HTR-8/SVneo (cell line): ENCODE results near the gene DUOX1.
"Not testable (repeated sequence)": the region's sequence is repeated elsewhere in the genome, so short reads cannot be mapped to it uniquely, and the experiment has no call there.

Source experiments
- DNase-seq: peaks from one replicate; pipeline ENCODE4 v3.0.0; 2011; ENCODE audit warnings: low spot score, mixed read lengths; ENCODE audit not compliant: insufficient read length
- FAIRE-seq: peaks from 2 replicates; lab custom pipeline; 2011; peaks lifted over from hg19 to GRCh38; lab: Jason Lieb, UNC

The DUOX1 gene

DNA sequence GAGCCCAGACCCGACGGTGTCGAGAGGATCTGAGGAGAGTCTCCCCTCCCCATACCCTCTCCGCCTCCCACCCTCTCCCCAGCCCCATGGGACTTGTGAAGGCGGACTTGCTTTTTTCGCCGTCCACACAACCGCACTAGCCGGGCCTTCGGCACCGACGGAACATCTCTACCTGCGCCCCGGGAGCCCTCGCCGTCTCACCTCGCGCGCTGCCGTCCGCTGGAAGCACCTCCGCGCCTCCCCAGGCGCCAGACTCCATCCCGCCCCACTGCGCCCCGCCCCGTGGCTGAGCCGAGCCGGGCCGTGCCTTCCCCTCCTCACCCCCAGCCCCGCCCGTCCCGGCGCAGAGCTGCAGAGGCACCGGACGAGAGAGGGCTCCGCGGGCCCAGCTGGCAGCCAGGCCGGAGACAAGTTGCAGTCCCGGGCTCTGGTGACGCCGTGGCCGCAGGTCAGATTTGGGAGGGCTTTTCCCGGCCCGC, at the start of gene DUOX1, which contains the start of gene DUOXA1:
DUOX1 (plus strand) TSS at position 344 of the 479 bp plus-strand sequence. CDS start 1,973 bp downstream, outside the sequence.
DUOXA1 (minus strand) TSS at position 229 of the 479 bp plus-strand sequence. CDS start 6,865 bp downstream, outside the sequence.
- FAIRE-seq, result no peak
- DNase-seq, result no peak

- not testable (repeated sequence) for FAIRE-seq, DNase-seq
These were observed 49.2 kb upstream of the DUOX1 start for GRCh38 chr15:45080593-45080992.

GRCh38 chr15:45082412-45082811, 47.4 kb upstream of the DUOX1 start:
- not testable (repeated sequence) for DNase-seq, FAIRE-seq

- no peak for DNase-seq
- FAIRE-seq, result no peak
These were observed 46.6 kb upstream of the DUOX1 start for GRCh38 chr15:45083223-45083622.

- no peak for FAIRE-seq
- DNase-seq, result no peak
These were observed 45.6 kb upstream of the DUOX1 start for GRCh38 chr15:45084163-45084562.

DNA sequence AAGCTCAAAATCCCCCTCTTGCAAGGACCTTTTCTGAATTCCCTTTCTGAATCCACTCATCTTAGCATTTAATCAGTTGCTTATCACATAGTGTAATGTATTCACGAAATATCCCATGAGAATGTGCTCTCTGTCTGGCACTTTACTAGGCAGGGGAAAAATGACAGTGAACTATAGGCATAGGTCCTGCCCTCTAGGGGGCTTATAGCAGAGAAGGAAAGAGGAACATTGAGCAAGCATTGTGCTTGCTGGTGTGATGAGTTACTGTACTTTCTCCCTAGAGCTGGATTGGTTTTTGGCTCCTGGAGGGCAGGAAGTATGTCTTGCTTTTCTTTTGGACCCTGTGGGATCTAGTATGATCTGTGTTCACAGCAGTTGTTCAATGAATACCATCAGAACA, 42.3 kb upstream of the DUOX1 start:
- DNase-seq (no peak), FAIRE-seq (no peak)

GRCh38 chr15:45088801-45089711, 40.7 kb upstream of the DUOX1 start:
- DNase-seq (no peak), FAIRE-seq (no peak)

DNA sequence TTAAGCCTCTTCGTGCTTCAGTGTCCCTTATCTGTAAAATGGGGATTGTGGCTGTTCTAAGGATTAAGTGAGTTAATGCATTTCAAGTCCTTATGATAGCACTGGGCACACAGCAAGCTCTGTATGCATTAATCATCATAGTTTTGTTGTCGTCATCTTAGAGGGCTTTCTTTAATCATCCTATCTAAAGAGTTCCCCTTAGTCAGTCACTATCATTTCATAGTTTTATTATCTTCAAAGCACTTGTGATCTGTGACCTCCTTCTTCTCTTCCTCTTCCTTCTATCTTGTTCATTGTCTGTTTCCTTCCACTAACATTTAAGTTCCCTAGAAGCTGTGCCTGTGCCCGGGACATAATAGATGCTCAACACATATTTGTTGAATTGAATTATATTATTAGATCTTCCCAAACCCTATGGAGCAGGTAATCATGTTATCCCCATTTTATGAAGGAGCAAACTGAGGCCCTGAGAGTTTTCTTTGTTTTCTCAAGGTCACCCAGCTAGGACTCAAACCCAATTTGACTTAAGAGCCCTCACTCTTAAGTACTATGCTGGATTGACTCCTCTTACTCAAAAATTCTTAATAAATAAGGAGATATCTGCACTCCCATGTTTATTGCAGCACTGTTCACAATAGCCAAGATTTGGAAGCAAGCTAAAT, 40.0 kb upstream of the DUOX1 start:
- FAIRE-seq, result no peak
- DNase-seq, result no peak

DNA sequence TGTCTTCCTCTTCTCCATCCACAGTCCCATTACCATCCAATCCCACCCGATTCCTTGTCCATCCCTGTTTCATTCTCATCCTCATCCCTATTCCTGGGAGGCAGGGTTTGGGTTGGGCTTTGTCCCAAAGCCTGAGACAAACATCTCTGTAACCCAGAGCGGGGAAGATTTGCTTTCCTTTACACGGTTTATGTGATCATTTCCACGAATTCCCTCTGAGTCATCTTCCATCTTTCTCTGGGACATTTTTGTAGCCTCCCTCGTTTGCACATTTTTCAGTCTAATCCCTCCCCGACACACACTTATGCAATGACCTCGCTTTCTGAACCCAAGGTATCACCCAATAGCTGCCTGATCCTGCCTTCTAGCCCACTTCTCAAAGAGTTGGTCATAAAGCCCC, 38.6 kb upstream of the DUOX1 start:
- FAIRE-seq (no peak), DNase-seq (no peak)

- FAIRE-seq (no peak), DNase-seq (no peak)
These were observed 38.2 kb upstream of the DUOX1 start for GRCh38 chr15:45091576-45091975.

DNA sequence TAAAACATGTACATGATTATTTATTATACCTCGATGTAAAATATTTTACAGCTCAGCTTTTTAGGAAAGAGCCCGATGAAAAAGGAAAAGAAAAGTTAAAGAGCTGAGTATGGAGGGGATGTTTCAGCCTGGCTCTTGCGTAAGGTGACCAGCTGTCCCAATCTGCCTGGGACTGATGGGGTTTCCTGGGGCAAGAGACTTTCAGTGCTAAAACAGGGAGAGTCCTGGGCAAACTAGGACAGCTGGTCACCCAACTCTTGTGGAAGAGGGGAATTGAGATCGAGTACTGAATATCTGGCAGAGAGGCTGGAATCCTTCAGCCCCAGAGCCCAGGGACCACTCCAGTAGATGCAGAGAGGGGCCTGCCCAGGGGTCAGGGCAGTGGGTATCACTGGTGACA, 36.8 kb upstream of the DUOX1 start:
- FAIRE-seq, result no peak
- no peak for DNase-seq

- DNase-seq (no peak), FAIRE-seq (no peak)
These were observed 36.0 kb upstream of the DUOX1 start for GRCh38 chr15:45093622-45094357.

GRCh38 chr15:45094358-45094730, 35.5 kb upstream of the DUOX1 start:
- no peak for FAIRE-seq
- DNase-seq, result no peak

GRCh38 chr15:45095661-45096060, 34.1 kb upstream of the DUOX1 start:
- FAIRE-seq, result no peak
- DNase-seq, result no peak

- DNase-seq, result no peak
- FAIRE-seq, result no peak
These were observed 32.3 kb upstream of the DUOX1 start for GRCh38 chr15:45097466-45097865.

DNA sequence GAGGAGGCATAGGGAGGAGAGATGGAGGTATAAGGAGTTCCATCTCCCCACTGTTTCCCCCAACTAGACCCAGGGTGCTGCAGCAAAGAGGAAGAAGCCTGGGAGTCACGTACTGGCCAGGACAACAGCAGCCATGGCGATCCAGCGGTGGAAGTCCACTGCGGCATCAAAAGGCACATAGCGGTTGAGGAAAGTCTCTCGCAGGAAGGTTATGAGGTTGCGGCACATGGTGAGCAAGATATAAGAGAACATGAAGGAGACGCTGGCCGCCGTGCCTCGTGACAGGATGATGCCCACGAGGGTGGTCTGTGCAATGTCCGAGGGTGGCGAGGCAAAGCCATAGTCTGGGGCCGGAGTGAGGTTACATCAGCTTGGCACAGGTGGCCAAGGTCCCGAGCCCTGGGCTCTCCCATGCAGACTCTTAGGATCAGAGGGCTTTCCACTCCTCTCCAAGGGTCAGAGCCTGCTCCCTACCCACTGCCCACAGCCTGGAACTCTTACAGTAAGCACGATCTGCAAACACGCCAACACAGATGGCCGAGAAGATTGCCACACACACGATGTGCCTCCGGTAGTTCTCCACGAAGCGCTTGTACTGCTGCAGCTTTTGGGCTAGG, 30.1 kb upstream of the DUOX1 start:
- no peak for FAIRE-seq
- no peak for DNase-seq

- FAIRE-seq (no peak), DNase-seq (no peak)
These were observed 28.7 kb upstream of the DUOX1 start for GRCh38 chr15:45100884-45101625.

GRCh38 chr15:45101749-45102148, 28.0 kb upstream of the DUOX1 start:
- DNase-seq, result no peak
- no peak for FAIRE-seq

GRCh38 chr15:45102226-45102625, 27.6 kb upstream of the DUOX1 start:
- no peak for FAIRE-seq
- no peak for DNase-seq
